ENCODE results near the gene CACNA1H. TPM values are rescaled to one million over a fixed set of nuclear protein-coding genes. Genes with fewer than 3 reads are reported as not detected.

Gene CACNA1H
- total RNA-seq, 1 donor from 2014 or later = 4.2 TPM

- ATAC-seq (no peak), DNase-seq (ENCODE audit: low spot score) (no peak)
Measured at GRCh38 chr16:1140582-1141162, 12.2 kb upstream of the CACNA1H start.

- ATAC-seq = no peak
- DNase-seq (ENCODE audit: low spot score) = no peak
Measured at GRCh38 chr16:1141191-1141590, 11.7 kb upstream of the CACNA1H start.

- ATAC-seq (no peak), DNase-seq (ENCODE audit: low spot score) (no peak)
Measured at GRCh38 chr16:1141716-1142115, 11.2 kb upstream of the CACNA1H start.

- DNase-seq (ENCODE audit: low spot score) = no peak
- no peak for ATAC-seq
Measured at GRCh38 chr16:1142911-1143310, 10.0 kb upstream of the CACNA1H start.

GRCh38 chr16:1143761-1144450, 9.0 kb upstream of the CACNA1H start:
- no peak for DNase-seq (ENCODE audit: low spot score)
- no peak for ATAC-seq

GRCh38 chr16:1144476-1145382, 8.2 kb upstream of the CACNA1H start:
- DNase-seq (ENCODE audit: low spot score) (no peak), ATAC-seq (no peak)

- no peak for DNase-seq (ENCODE audit: low spot score)
Measured at GRCh38 chr16:1145383-1146100, 7.4 kb upstream of the CACNA1H start.

GRCh38 chr16:1146409-1146808, 6.5 kb upstream of the CACNA1H start:
- ATAC-seq (no peak), DNase-seq (ENCODE audit: low spot score) (no peak)

More at GRCh38 chr16:1145383-1146100, 7.4 kb upstream of the CACNA1H start:
- ATAC-seq = no peak

GRCh38 chr16:1147027-1147426, 5.9 kb upstream of the CACNA1H start:
- ATAC-seq (no peak), DNase-seq (ENCODE audit: low spot score) (no peak)

- DNase-seq (ENCODE audit: low spot score) (no peak), ATAC-seq (no peak)
Measured at GRCh38 chr16:1149101-1149636, 3.7 kb upstream of the CACNA1H start.

GRCh38 chr16:1150511-1150982, 2.4 kb upstream of the CACNA1H start:
- ATAC-seq = no peak
- no peak for DNase-seq (ENCODE audit: low spot score)

- DNase-seq (ENCODE audit: low spot score) (no peak), ATAC-seq (peak; percentile 38)
Measured at GRCh38 chr16:1151424-1152122, 1.3 kb upstream of the CACNA1H start.

- DNase-seq (ENCODE audit: low spot score) = no peak
- no peak for ATAC-seq
Measured at GRCh38 chr16:1152123-1152638, 725 bp upstream of the CACNA1H start.

- DNase-seq (ENCODE audit: low spot score) (no peak), ATAC-seq (no peak)
Measured at GRCh38 chr16:1153480-1154160, 714 bp downstream of the CACNA1H start.

- no peak for DNase-seq (ENCODE audit: low spot score)
- ATAC-seq = peak; percentile 38
Measured at GRCh38 chr16:1154291-1154886, 1.5 kb downstream of the CACNA1H start.

GRCh38 chr16:1154887-1155331, 2.0 kb downstream of the CACNA1H start:
- ATAC-seq (peak; percentile 15), DNase-seq (ENCODE audit: low spot score) (no peak)

- DNase-seq (ENCODE audit: low spot score) (no peak), ATAC-seq (no peak)
Measured at GRCh38 chr16:1155353-1156054, 2.6 kb downstream of the CACNA1H start.
